Measurements from ENCODE around the gene IL20.

- TF ChIP-seq CTCF (IDR thresholded peaks at IDR 0.05) (no peak), POLR2A (IDR thresholded peaks at IDR 0.05) (no peak), POLR2AphosphoS5 (IDR thresholded peaks at IDR 0.05) (no peak), EP300 (IDR thresholded peaks at IDR 0.05) (no peak)
Observed at GRCh38 chr1:206854401-206855129, 10.9 kb upstream of the IL20 start.
